ENCODE measurements around the gene TNXB. TPM values are rescaled to one million over a fixed set of nuclear protein-coding genes. Genes with fewer than 3 reads are reported as not detected.

The TNXB gene
- total and polyA plus RNA-seq, 9 of the 15 experiments (the other 6 are each of a cell fraction or from before 2014, with no cell fraction given) = 0.14 to 28.1 (median 12.4) TPM

DNA sequence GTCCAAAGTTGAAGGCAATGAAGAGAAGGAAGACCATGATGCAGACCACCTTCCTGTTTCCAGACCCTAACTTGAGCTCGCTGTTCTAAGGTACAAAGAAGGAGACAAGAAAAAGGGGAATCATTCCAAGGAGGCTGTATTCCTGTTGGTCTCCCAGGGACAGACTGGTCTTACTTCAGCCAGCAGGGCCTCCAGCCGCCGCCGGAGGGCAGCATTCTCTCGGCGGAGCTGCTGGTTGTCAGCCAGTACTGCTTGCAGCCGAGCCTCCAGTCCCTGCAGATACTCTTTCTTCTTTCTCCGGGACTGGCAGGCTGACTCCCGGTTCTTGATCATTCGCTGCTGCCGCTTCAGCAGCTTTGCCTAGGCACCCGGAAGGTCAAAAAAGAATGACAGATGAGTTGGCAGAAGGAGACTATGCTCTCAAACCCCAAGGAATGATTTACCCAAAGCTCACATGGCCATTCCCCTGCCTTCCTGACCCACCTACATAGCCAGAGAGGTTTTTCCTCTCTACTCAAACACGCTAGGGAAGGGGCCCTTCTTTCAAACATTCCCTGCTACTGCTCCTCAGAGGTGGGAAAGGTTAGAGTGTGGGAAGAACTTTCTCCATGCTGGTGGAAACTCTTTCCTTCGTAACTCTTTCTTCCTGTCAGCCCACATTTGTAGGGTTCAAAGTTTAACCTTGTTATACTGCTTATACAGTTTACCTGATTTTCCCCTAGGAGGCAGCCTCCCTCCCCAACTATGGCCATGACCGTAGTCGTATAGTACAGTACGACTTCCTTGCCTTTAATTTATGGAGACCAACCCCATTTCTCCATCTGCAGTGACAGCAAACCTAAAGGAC is 9.9 kb upstream of the TNXB start (continued):
- TF ChIP-seq, protein P1, sequence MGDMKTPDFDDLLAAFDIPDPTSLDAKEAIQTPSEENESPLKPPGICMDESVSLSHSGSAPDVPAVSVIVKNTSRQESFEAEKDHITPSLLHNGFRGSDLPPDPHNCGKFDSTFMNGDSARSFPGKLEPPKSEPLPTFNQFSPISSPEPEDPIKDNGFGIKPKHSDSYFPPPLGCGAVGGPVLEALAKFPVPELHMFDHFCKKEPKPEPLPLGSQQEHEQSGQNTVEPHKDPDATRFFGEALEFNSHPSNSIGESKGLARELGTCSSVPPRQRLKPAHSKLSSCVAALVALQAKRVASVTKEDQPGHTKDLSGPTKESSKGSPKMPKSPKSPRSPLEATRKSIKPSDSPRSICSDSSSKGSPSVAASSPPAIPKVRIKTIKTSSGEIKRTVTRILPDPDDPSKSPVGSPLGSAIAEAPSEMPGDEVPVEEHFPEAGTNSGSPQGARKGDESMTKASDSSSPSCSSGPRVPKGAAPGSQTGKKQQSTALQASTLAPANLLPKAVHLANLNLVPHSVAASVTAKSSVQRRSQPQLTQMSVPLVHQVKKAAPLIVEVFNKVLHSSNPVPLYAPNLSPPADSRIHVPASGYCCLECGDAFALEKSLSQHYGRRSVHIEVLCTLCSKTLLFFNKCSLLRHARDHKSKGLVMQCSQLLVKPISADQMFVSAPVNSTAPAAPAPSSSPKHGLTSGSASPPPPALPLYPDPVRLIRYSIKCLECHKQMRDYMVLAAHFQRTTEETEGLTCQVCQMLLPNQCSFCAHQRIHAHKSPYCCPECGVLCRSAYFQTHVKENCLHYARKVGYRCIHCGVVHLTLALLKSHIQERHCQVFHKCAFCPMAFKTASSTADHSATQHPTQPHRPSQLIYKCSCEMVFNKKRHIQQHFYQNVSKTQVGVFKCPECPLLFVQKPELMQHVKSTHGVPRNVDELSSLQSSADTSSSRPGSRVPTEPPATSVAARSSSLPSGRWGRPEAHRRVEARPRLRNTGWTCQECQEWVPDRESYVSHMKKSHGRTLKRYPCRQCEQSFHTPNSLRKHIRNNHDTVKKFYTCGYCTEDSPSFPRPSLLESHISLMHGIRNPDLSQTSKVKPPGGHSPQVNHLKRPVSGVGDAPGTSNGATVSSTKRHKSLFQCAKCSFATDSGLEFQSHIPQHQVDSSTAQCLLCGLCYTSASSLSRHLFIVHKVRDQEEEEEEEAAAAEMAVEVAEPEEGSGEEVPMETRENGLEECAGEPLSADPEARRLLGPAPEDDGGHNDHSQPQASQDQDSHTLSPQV (IDR thresholded peaks at IDR 0.05) = 0 out of 2 replicates have a peak, but pooled peaks have one; percentile 32
- TF ChIP-seq ATF2 (CRISPR knock-in tag; IDR thresholded peaks at IDR 0.05) (no peak), YY1 (IDR thresholded peaks at IDR 0.05; ENCODE audit: borderline replicate concordance in 1 of 3, control insufficient read depth in 1 of 3, extremely low read depth in 1 of 3, insufficient read depth in 3 of 3, insufficient read length in 1 of 3, insufficient replicate concordance in 2 of 3, low read depth in 1 of 3, low read length in 2 of 3) (peak in 2 of 3 experiments; percentile 47 to 57), RAD21 (CRISPR knock-in tag; conservative IDR thresholded peaks at IDR 0.05 in 1 of 2, IDR thresholded peaks at IDR 0.05 in 1 of 2) (peak; percentile 98 to 99), ELF4 (CRISPR knock-in tag; IDR thresholded peaks at IDR 0.05) (0 out of 2 replicates have a peak, but pooled peaks have one; percentile 11), ARID2 (IDR thresholded peaks at IDR 0.05) (peak; percentile 72; the same call in 1 of the 2 replicates), ATF1 (CRISPR knock-in tag; IDR thresholded peaks at IDR 0.05) (no peak), ATF1 (tag; IDR thresholded peaks at IDR 0.05) (peak; percentile 32; the same call in 1 of the 2 replicates), SMARCA5 (IDR thresholded peaks at IDR 0.05) (no peak), RBFOX2 (IDR thresholded peaks at IDR 0.05; ENCODE audit: low read depth, low read length) (peak; percentile 43), CREM (IDR thresholded peaks at IDR 0.05; ENCODE audit: low read depth) (0 out of 2 replicates have a peak, but pooled peaks have one; percentile 4), KLF16 (IDR thresholded peaks at IDR 0.05) (peak; percentile 42; the same call in 1 of the 2 replicates)
- TF ChIP-seq, protein P2, sequence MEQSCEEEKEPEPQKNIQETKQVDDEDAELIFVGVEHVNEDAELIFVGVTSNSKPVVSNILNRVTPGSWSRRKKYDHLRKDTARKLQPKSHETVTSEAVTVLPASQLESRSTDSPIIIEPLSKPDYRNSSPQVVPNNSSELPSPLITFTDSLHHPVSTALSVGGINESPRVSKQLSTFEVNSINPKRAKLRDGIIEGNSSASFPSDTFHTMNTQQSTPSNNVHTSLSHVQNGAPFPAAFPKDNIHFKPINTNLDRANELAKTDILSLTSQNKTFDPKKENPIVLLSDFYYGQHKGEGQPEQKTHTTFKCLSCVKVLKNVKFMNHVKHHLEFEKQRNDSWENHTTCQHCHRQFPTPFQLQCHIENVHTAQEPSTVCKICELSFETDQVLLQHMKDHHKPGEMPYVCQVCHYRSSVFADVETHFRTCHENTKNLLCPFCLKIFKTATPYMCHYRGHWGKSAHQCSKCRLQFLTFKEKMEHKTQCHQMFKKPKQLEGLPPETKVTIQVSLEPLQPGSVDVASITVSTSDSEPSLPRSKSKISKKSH (CRISPR knock-in tag; IDR thresholded peaks at IDR 0.05) = no peak
- TF ChIP-seq, protein P3, sequence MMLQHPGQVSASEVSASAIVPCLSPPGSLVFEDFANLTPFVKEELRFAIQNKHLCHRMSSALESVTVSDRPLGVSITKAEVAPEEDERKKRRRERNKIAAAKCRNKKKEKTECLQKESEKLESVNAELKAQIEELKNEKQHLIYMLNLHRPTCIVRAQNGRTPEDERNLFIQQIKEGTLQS (IDR thresholded peaks at IDR 0.05) = no peak
- TF ChIP-seq, protein P3 (CRISPR knock-in tag; conservative IDR thresholded peaks at IDR 0.05) = 0 out of 2 replicates have a peak, but pooled peaks have one; percentile 19

Measured in K562 (cell line).